ENCODE results near the gene CXCL14.

CXCL14 gene

GRCh38 chr5:135589152-135589551, 10.4 kb upstream of the CXCL14 start:
- Histone ChIP-seq H3K27ac (ENCODE audit: low read depth, low read length) (no peak overlapping the region), H3K27me3 (ENCODE audit: control insufficient read depth, low read length) (peaks cover 9% of the 10 kb centered on the region), H3F3A (ENCODE audit: control insufficient read depth, insufficient read depth) (no peaks in the 10 kb centered on the region), H4K20me1 (ENCODE audit: control insufficient read depth, insufficient read depth, low read depth, low read length) (no peaks in the 10 kb centered on the region), H3K4me1 (ENCODE audit: control insufficient read depth, low read length) (no peaks in the 10 kb centered on the region), H3K9me3 (ENCODE audit: control insufficient read depth, insufficient read depth, low read length) (no peaks in the 10 kb centered on the region), H3K4me3 (ENCODE audit: low read length) (no peak overlapping the region), H3K36me3 (ENCODE audit: control insufficient read depth, low read length) (no peaks in the 10 kb centered on the region), H3K9me2 (replicated peaks; ENCODE audit: control insufficient read depth, low read length) (no peaks in the 10 kb centered on the region), H3K4me2 (ENCODE audit: low read length) (no peak overlapping the region), H3K79me2 (ENCODE audit: control insufficient read depth, low read length) (no peaks in the 10 kb centered on the region)
- TF ChIP-seq EZH2phosphoT487 (IDR thresholded peaks at IDR 0.05; ENCODE audit: borderline replicate concordance, low read length) (no peak), CTCF (IDR thresholded peaks at IDR 0.05; ENCODE audit: low read depth, low read length, poor library complexity, severe bottlenecking) (no peak)

GRCh38 chr5:135587721-135588663, 9.2 kb upstream of the CXCL14 start:
- H3F3A ChIP-seq (ENCODE audit: control insufficient read depth, insufficient read depth): no peaks in the 10 kb centered on the region
- no peaks in the 10 kb centered on the region for H3K9me2 ChIP-seq (replicated peaks; ENCODE audit: control insufficient read depth, low read length)
- no peaks in the 10 kb centered on the region for H3K9me3 ChIP-seq (ENCODE audit: control insufficient read depth, insufficient read depth, low read length)
- no peak overlapping the region for H3K27ac ChIP-seq (ENCODE audit: low read depth, low read length)
- peaks cover 4% of the 10 kb centered on the region; the same call in 1 of the 2 replicates for H3K27me3 ChIP-seq (ENCODE audit: control insufficient read depth, low read length)
- no peak overlapping the region for H3K4me2 ChIP-seq (ENCODE audit: low read length)
- H3K79me2 ChIP-seq (ENCODE audit: control insufficient read depth, low read length): no peaks in the 10 kb centered on the region
- TF ChIP-seq CTCF (IDR thresholded peaks at IDR 0.05; ENCODE audit: low read depth, low read length, poor library complexity, severe bottlenecking) (no peak), EZH2phosphoT487 (IDR thresholded peaks at IDR 0.05; ENCODE audit: borderline replicate concordance, low read length) (no peak)
- H3K4me3 ChIP-seq (ENCODE audit: low read length): no peak overlapping the region
- H4K20me1 ChIP-seq (ENCODE audit: control insufficient read depth, insufficient read depth, low read depth, low read length): no peaks in the 10 kb centered on the region
- no peaks in the 10 kb centered on the region for H3K36me3 ChIP-seq (ENCODE audit: control insufficient read depth, low read length)
- H3K4me1 ChIP-seq (ENCODE audit: control insufficient read depth, low read length): no peaks in the 10 kb centered on the region

GRCh38 chr5:135584918-135585317, 6.1 kb upstream of the CXCL14 start:
- no peaks in the 10 kb centered on the region for H3K36me3 ChIP-seq (ENCODE audit: control insufficient read depth, low read length)
- no peak for TF ChIP-seq EZH2phosphoT487 (IDR thresholded peaks at IDR 0.05; ENCODE audit: borderline replicate concordance, low read length)
- no peaks in the 10 kb centered on the region for H3F3A ChIP-seq (ENCODE audit: control insufficient read depth, insufficient read depth)
- H3K4me3 ChIP-seq (ENCODE audit: low read length): no peak overlapping the region
- peaks cover 4% of the 10 kb centered on the region; the same call in 1 of the 2 replicates for H3K27me3 ChIP-seq (ENCODE audit: control insufficient read depth, low read length)
- no peaks in the 10 kb centered on the region for H3K79me2 ChIP-seq (ENCODE audit: control insufficient read depth, low read length)
- H3K4me2 ChIP-seq (ENCODE audit: low read length): no peak overlapping the region
- H3K4me1 ChIP-seq (ENCODE audit: control insufficient read depth, low read length): no peaks in the 10 kb centered on the region
- H3K9me3 ChIP-seq (ENCODE audit: control insufficient read depth, insufficient read depth, low read length): no peaks in the 10 kb centered on the region
- H3K9me2 ChIP-seq (replicated peaks; ENCODE audit: control insufficient read depth, low read length): no peaks in the 10 kb centered on the region
- no peak overlapping the region for H3K27ac ChIP-seq (ENCODE audit: low read depth, low read length)
- no peaks in the 10 kb centered on the region for H4K20me1 ChIP-seq (ENCODE audit: control insufficient read depth, insufficient read depth, low read depth, low read length)

- Histone ChIP-seq H3K4me2 (ENCODE audit: low read length) (no peak overlapping the region), H3K27ac (ENCODE audit: low read depth, low read length) (no peak overlapping the region), H3K36me3 (ENCODE audit: control insufficient read depth, low read length) (no peaks in the 10 kb centered on the region), H3K9me2 (replicated peaks; ENCODE audit: control insufficient read depth, low read length) (no peaks in the 10 kb centered on the region), H3K27me3 (ENCODE audit: control insufficient read depth, low read length) (peaks cover 4% of the 10 kb centered on the region; the same call in 1 of the 2 replicates), H3F3A (ENCODE audit: control insufficient read depth, insufficient read depth) (no peaks in the 10 kb centered on the region), H3K4me3 (ENCODE audit: low read length) (no peak overlapping the region), H3K9me3 (ENCODE audit: control insufficient read depth, insufficient read depth, low read length) (no peaks in the 10 kb centered on the region), H3K4me1 (ENCODE audit: control insufficient read depth, low read length) (no peaks in the 10 kb centered on the region), H3K79me2 (ENCODE audit: control insufficient read depth, low read length) (no peaks in the 10 kb centered on the region), H4K20me1 (ENCODE audit: control insufficient read depth, insufficient read depth, low read depth, low read length) (no peaks in the 10 kb centered on the region)
- TF ChIP-seq EZH2phosphoT487 (IDR thresholded peaks at IDR 0.05; ENCODE audit: borderline replicate concordance, low read length) (no peak), CTCF (IDR thresholded peaks at IDR 0.05; ENCODE audit: low read depth, low read length, poor library complexity, severe bottlenecking) (no peak)
These were observed 5.5 kb upstream of the CXCL14 start for GRCh38 chr5:135584276-135584675.
